HG02943 (cell line): ENCODE data around the gene TMEM167A.
A peak's percentile ranks its signal among the peaks of the same experiment; 100 is the strongest.

Experiments
- ATAC-seq: cut with Tn5 transposase; IDR thresholded peaks from one replicate; pipeline ENCODE4 v1.9.1; 2021; ENCODE audit warnings: mild to moderate bottlenecking, low read depth, moderate library complexity; ENCODE audit not compliant: unreplicated experiment

The TMEM167A gene

DNA sequence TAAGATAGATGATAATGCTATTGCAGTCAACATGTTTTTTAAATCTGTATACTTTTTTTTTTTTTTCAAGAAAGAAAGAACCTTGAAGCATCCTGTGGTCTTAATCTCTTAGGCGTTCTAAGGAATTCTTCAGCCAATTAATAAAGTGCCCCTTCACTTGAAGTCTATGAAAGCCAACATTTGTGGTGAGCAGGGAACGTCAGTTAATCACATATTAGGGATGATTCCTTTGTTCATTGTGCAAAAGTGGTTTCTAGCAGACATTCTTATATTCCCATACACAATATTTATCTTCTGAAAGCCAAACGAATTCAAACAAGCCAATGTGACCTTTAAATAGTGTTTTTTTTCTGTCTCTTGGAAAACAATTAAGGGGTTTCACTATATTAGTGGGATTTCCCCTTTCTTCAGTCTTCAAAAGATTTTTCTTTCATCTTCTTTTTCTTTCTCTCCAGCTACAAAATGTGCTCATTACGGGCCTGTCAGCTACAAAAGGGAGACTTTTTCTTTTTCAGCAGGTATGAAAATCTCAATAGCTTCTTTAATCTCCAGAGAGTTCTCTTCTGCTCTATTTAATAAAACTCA lies 40.1 kb downstream of the TMEM167A start:
- no peak for ATAC-seq

DNA sequence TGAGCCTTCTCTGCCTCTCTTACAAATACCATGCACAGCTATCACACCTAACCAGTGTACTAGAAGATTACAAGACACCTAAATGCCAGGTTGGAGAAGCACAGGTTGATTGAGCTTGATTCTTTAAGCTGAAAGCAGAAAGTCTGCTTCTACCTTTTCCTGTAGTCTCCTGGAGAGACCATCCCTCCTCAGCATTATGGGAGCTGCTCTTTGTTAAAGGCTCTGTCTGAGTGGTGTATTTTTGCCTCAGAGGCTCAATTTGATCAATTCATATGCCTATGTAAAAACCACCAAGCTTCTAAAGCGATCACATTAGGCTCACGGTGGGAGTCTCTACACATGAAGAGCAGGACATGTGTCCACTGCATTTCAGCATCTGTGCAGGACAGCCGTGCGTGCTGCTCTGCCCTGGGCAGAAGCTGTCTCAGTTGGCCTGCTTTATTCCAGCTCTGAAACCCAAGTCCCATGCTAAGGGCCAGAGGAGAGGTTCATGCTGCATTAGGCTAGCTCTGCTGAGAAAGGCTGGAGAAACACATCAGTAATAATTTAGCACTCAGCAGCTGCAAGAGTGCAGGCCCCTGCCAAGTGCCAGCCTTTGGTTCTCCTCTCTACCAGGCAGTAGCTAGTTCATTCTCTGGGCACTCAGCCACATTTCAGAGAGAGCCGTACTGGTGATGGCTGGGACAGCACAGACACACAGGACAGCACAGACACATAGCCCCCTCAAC lies 41.7 kb downstream of the TMEM167A start:
- no peak for ATAC-seq

DNA sequence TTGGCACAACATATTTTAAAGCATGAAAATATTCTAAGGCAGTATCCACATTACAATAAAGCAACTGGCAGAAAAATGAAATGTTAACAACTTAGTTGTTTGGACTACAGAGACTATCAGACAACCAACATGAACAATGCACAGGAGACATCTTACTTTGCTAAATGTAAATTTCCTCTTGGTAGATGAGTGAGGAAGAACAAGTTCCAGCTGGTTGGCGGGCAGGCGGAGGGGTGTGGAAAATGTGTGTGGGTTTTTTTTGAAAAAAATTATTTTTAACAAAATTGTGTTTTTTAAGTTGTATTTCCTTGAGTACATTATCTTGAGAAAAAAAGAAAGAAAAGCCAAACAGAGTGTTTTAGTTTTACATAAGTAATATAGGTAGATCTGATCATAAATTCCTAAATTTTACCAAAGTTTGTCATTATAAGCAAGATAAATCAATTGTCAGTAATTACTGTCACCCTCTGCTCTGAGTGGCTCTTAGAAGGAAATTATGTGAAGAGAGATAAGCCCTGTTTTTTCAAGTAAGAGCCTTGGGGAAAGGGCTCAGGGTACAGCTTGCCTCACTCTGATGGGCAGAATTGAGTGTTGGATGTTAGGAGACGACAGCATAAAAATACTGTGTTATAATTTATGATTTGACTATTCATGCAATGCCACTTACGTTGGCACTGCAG lies 42.5 kb downstream of the TMEM167A start:
- no peak for ATAC-seq

- ATAC-seq: no peak
Measured at GRCh38 chr5:83034036-83034435, 43.2 kb downstream of the TMEM167A start.

DNA sequence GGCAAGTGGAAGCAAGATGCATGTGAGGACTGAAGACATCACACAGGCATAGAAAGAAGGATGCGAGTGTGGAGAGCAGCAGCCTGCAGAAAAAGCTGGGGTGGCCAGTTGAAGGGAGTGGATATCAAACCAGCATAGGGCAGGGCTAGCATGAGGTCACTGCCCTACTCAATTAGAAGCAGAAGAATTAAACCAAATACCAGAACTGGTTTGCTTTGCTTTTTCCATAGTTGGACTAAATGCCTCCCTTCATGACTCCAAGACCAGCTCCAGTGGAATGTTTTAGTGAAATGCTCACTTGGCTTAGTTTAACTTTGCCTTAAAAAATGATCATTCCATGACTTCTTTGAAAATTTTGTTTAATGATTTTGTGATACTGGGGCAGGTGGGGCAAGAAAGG lies 45.8 kb downstream of the TMEM167A start:
- ATAC-seq: no peak

GRCh38 chr5:83029912-83030311 lies 47.3 kb downstream of the TMEM167A start:
- no peak for ATAC-seq

GRCh38 chr5:83026930-83027687 lies 50.1 kb downstream of the TMEM167A start:
- peak; percentile 79 for ATAC-seq

- no peak for ATAC-seq
Measured at GRCh38 chr5:83026516-83026915, 50.7 kb downstream of the TMEM167A start.

DNA sequence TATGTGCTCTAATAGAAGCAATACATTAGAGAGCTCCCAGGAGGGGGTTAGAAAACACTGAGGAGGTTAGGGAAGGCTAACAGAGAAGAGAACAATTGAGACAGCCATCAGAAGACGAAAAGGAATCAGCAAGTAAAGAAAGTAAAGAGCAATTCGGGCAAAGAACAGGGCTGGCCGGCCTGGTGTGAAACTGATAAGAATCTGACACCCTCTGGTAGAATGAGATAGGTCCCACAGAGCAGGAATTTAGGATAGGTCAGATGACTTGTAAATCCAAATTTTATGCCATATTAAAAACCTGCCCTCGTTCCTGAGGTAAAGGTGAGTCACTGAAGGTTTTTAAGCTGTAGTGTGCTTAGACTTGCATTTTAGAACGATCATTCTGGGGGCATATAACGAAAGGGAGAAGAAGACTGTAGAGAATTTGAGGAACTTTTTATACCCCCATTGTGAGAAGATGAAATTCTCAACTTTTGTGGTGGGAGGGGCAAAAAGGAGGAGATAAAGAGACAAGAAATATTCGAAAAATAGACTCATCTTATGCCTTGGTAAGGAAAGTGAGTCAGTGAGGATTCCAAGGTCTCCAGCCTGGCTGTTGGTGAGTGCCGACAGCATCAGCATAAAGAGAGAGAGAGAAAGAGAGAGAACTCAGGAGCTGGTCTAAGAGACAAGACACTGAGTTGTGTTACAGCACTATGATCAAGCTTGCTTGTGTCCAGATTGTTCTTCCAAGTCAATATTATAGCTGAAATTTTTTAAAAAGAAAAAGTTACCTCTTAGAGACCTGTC lies 51.3 kb downstream of the TMEM167A start:
- no peak for ATAC-seq

- no peak for ATAC-seq
Measured at GRCh38 chr5:83022334-83022733, 54.9 kb downstream of the TMEM167A start.

GRCh38 chr5:83015676-83016075 lies 61.5 kb downstream of the TMEM167A start:
- no peak for ATAC-seq

DNA sequence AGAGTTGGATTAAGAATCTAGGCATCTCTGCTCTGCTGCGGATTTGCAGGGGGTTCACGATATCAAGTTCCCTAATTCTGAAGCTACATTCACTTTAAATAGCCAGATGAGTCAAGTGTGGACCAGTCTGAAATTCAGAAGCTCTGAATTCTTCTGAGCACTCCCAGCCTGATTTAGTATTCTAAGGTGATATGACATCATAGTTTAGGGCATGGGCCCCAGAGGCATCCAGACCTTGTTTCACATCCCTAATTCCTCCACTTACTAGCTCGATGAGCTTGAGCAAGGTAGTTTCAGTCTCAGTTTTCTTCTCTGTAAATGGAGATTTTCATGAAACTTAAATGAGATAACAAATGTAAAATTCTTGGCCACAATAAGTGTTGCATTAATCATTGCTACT lies 65.2 kb downstream of the TMEM167A start:
- peak; percentile 100 for ATAC-seq

DNA sequence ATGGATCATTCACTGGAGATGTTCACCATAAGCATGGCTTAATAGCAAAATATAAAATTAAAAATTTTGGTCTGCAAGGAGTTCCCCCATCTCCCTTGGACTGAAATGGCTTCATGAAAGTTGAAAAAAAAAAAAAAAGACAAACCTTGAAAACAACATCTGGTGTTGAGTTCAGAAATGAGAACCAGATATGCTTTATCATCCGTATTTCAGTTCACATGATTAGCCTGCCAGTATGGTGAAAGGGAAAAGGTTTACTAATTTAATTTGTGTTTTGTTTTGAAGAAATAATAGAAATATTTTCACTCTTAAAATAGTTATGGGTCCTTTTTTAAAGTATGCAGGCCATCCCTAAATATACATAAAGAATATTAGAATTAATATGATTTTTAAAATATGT lies 67.8 kb downstream of the TMEM167A start:
- ATAC-seq: no peak

DNA sequence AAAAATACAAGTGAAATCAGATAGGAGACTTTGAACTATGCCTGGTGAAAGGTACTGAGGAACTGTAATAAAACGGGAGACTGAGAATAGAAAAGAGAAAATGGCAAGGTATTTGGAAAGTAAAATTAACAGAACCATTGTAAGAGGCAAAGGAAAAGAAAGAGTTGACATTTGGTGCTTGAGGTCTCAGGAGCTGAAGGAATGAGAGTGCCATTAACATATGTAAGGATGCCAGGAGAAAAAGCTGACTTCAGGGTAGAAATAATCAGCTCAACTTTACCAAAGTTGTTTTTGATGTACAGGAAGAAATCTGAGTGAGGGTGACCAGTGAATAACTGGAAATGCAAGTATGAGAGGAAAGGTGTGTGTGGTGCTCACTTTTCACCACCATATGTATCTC lies 69.4 kb downstream of the TMEM167A start:
- no peak for ATAC-seq

DNA sequence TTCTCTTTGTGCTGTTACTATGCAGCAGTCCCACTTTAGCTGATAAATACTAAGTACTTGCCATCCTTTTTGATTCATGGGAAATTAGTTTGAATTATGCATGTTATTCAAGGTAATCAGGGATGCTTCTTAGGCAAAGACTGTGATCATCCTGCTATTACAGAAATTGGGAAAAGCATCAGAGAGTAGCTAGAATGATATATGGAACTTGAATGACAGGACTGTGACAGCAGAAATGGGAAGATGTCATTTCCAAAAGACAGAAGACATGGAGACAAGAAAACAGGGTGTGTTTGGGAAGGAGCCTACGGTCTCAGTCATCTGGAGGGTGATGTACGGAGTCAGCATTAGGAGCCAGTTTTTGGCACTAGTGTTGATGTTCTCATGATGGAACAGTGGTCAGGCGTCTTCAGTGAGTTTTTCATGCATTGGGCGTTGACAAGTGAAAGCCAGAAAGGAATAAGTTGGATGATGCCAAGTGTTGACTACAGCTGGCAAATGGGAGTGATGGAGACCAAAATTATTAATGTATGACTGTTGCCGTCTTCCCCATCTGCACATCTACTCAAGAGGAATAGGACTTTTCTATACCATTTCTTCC lies 70.4 kb downstream of the TMEM167A start:
- ATAC-seq: no peak

- no peak for ATAC-seq
Measured at GRCh38 chr5:83003791-83004190, 73.4 kb downstream of the TMEM167A start.
